Spleen (tissue), 7 donors: ENCODE results near the gene DCP2.

Source experiments
- CTCF ChIP-seq, 11 experiments: fragments of 200-600 bp in 7 of 11; fragments of 450-650 bp in 4 of 11; sonication (generic) in 4 of 11; IDR thresholded peaks in 8 of 11; conservative IDR thresholded peaks in 3 of 11; 1 replicate in 7 of 11; 2 replicates in 4 of 11; pipeline versions ENCODE4 v1.4.0 to v1.8.0; 2016 to 2021; ENCODE audit warnings: antibody characterized with exemption in 11 of 11, inconsistent platforms in 4 of 11, mild to moderate bottlenecking in 1 of 11
- POLR2A ChIP-seq, 3 donors: fragments of 450-650 bp; IDR thresholded peaks; one replicate each; pipeline ENCODE4 v1.5.1; 2017; ENCODE audit warnings: antibody characterized with exemption in 3 of 3, mild to moderate bottlenecking in 1 of 3
- POLR2AphosphoS5 ChIP-seq, 3 donors: sonication (generic); formaldehyde crosslinking; IDR thresholded peaks; one replicate each; pipeline ENCODE4 v1.5.1; 2017; ENCODE audit warnings: antibody characterized with exemption in 3 of 3
- donor health status: DM: no; HTN: no; CAD: no; lungs with moderate emphysema.
- donor health status: DM: no; HTN: no; CAD: no.
- donor health status: DM: no; HTN: no; CAD: no.

GRCh38 chr5:113029614-113030013 lies 53.0 kb downstream of the DCP2 start:
- TF ChIP-seq POLR2A (IDR thresholded peaks at IDR 0.05) (no peak), CTCF (IDR thresholded peaks at IDR 0.05 in 8 of 11, conservative IDR thresholded peaks at IDR 0.05 in 3 of 11) (no peak), POLR2AphosphoS5 (IDR thresholded peaks at IDR 0.05) (no peak)
